Tongue (tissue), 2 donors: ENCODE results near the gene MRPS21. TPM values are rescaled to one million over a fixed set of nuclear protein-coding genes. Genes with fewer than 3 reads are reported as not detected.

Experiments
- DNase-seq: peaks from one replicate; pipeline ENCODE4 v3.0.0-alpha.2; 2015
- total RNA-seq: library from RNA; depleted of rRNA; stranded (reverse); fragments of >200 nt; gene quantifications from one replicate; pipeline ENCODE4 v1.2.3, GENCODE V29; 2014

MRPS21 gene
- 19.7 TPM for total RNA-seq

GRCh38 chr1:150293433-150294253, at the start of gene MRPS21:
Gene MRPS21 (plus strand): TSS chr1:150293861. CDS start chr1:150294367, 506 bp downstream.
- peak; percentile 98 for DNase-seq

- no peak for DNase-seq
Measured at GRCh38 chr1:150249936-150250335, 43.7 kb upstream of the MRPS21 start.

GRCh38 chr1:150256198-150256553, 37.5 kb upstream of the MRPS21 start:
- DNase-seq, result no peak

GRCh38 chr1:150256554-150257341, 36.9 kb upstream of the MRPS21 start:
- DNase-seq, result peak; percentile 24

- peak; percentile 65 for DNase-seq
Measured at GRCh38 chr1:150257624-150258585, 35.8 kb upstream of the MRPS21 start, which contains the start of gene CA14. Gene CA14 (plus strand): TSS chr1:150257774. CDS start chr1:150258129, 355 bp downstream.

GRCh38 chr1:150259217-150259616, 34.4 kb upstream of the MRPS21 start:
- DNase-seq, result peak; percentile 47

GRCh38 chr1:150259758-150260669, 33.6 kb upstream of the MRPS21 start:
- DNase-seq, result peak; percentile 82

- no peak for DNase-seq
Measured at GRCh38 chr1:150261367-150261766, 32.3 kb upstream of the MRPS21 start.

GRCh38 chr1:150262388-150263320, 31.0 kb upstream of the MRPS21 start:
- DNase-seq, result no peak

GRCh38 chr1:150263549-150263948, 30.1 kb upstream of the MRPS21 start:
- DNase-seq, result no peak

GRCh38 chr1:150267896-150268295, 25.8 kb upstream of the MRPS21 start:
- DNase-seq, result no peak

GRCh38 chr1:150268340-150268704, 25.3 kb upstream of the MRPS21 start:
- no peak for DNase-seq

GRCh38 chr1:150268705-150269403, 24.8 kb upstream of the MRPS21 start, which contains the start of gene APH1A:
Gene APH1A (minus strand): TSS chr1:150269016. CDS start chr1:150268810, 206 bp downstream.
- peak; percentile 99 for DNase-seq

GRCh38 chr1:150269451-150269850, 24.2 kb upstream of the MRPS21 start:
- no peak for DNase-seq

GRCh38 chr1:150271291-150271959, 22.2 kb upstream of the MRPS21 start:
- no peak for DNase-seq

GRCh38 chr1:150273311-150273710, 20.4 kb upstream of the MRPS21 start:
- no peak for DNase-seq

- no peak for DNase-seq
Measured at GRCh38 chr1:150280138-150280707, 13.4 kb upstream of the MRPS21 start.

- DNase-seq, result peak; percentile 87
Measured at GRCh38 chr1:150281221-150281757, 12.4 kb upstream of the MRPS21 start.
